GM23248 (cell line): ENCODE data around the gene ANGPTL2.
"Not testable (repeated sequence)": the region's sequence is repeated elsewhere in the genome, so short reads cannot be mapped to it uniquely, and the experiment has no call there.

Experiments
- EZH2 ChIP-seq: fragments of 200-600 bp; sonication (generic); IDR thresholded peaks from 2 replicates; pipeline ENCODE4 v1.6.1; 2018; ENCODE audit warnings: antibody characterized with exemption, mild to moderate bottlenecking; ENCODE audit not compliant: insufficient read depth, poor library complexity, severe bottlenecking
- EZH2phosphoT487 ChIP-seq: fragments of 200-600 bp; sonication (generic); IDR thresholded peaks from 2 replicates; pipeline ENCODE4 v1.6.1; 2018; ENCODE audit warnings: antibody characterized with exemption, moderate library complexity, mild to moderate bottlenecking, low read depth; ENCODE audit not compliant: insufficient read depth

GRCh38 chr9:127171348-127171747 lies 48.9 kb upstream of the ANGPTL2 start:
- not testable (repeated sequence) for TF ChIP-seq EZH2, EZH2phosphoT487
